Measurements from ENCODE around the gene TMEM234. TPM values are rescaled to one million over a fixed set of nuclear protein-coding genes. Genes with fewer than 3 reads are reported as not detected.

The TMEM234 gene
- total and polyA plus RNA-seq, 2 of the 4 experiments (the other 2 are of a cell fraction) = 10.8 to 22.7 TPM

- TF ChIP-seq ELK1 (IDR thresholded peaks at IDR 0.05; ENCODE audit: borderline replicate concordance, low read depth, low read length) = no peak
- TF ChIP-seq RAD21 (IDR thresholded peaks at IDR 0.05; ENCODE audit: low read length) = peak; percentile 63
- no peak for TF ChIP-seq RCOR1 (IDR thresholded peaks at IDR 0.05; ENCODE audit: insufficient replicate concordance, low read length)
These were observed 26.1 kb upstream of the TMEM234 start (continued) for GRCh38 chr1:32247983-32248889.
